Gastrocnemius medialis (tissue), 4 donors: ENCODE measurements around the gene TNFAIP3.

ENCODE experiments used
- POLR2A ChIP-seq, 2 donors: fragments of 450-650 bp; IDR thresholded peaks; one replicate each; pipeline ENCODE4 v1.6.1; 2017; ENCODE audit warnings: antibody characterized with exemption in 2 of 2, mild to moderate bottlenecking in 2 of 2, moderate library complexity in 2 of 2
- TF ChIP-seq, protein P1 (sequence below), 5 experiments: fragments of 450-650 bp in 3 of 5; fragments of 200-600 bp in 2 of 5; sonication (generic) in 2 of 5; IDR thresholded peaks in 4 of 5; conservative IDR thresholded peaks in 1 of 5; 1 replicate in 4 of 5; 2 replicates in 1 of 5; pipeline ENCODE4 v1.5.1; 2016 to 2019; ENCODE audit warnings: antibody characterized with exemption in 5 of 5, mild to moderate bottlenecking in 3 of 5, moderate library complexity in 3 of 5

- TF ChIP-seq POLR2A (IDR thresholded peaks at IDR 0.05): no peak
- TF ChIP-seq, protein P1, sequence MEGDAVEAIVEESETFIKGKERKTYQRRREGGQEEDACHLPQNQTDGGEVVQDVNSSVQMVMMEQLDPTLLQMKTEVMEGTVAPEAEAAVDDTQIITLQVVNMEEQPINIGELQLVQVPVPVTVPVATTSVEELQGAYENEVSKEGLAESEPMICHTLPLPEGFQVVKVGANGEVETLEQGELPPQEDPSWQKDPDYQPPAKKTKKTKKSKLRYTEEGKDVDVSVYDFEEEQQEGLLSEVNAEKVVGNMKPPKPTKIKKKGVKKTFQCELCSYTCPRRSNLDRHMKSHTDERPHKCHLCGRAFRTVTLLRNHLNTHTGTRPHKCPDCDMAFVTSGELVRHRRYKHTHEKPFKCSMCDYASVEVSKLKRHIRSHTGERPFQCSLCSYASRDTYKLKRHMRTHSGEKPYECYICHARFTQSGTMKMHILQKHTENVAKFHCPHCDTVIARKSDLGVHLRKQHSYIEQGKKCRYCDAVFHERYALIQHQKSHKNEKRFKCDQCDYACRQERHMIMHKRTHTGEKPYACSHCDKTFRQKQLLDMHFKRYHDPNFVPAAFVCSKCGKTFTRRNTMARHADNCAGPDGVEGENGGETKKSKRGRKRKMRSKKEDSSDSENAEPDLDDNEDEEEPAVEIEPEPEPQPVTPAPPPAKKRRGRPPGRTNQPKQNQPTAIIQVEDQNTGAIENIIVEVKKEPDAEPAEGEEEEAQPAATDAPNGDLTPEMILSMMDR (IDR thresholded peaks at IDR 0.05 in 4 of 5, conservative IDR thresholded peaks at IDR 0.05 in 1 of 5): no peak
Observed at GRCh38 chr6:137830511-137830911, 36.5 kb upstream of the TNFAIP3 start.
